ENCODE data around the gene AKR1E2.

GRCh38 chr10:4810092-4810491, 15.9 kb upstream of the AKR1E2 start:
- no peak for TF ChIP-seq CTCF (conservative IDR thresholded peaks at IDR 0.05; ENCODE audit: low read depth, low read length)
- no peak for TF ChIP-seq EZH2 (IDR thresholded peaks at IDR 0.05; ENCODE audit: borderline replicate concordance, low read depth, low read length, poor library complexity, severe bottlenecking)
